SH-SY5Y (cell line): Measurements from ENCODE around the gene EEFSEC.

Experiments used
- GATA2 ChIP-seq: IDR thresholded peaks from 2 replicates; pipeline ENCODE4 v1.6.1; 2011; ENCODE audit warnings: mild to moderate bottlenecking, low read depth, low read length
- GATA3 ChIP-seq: IDR thresholded peaks from 2 replicates; pipeline ENCODE4 v1.6.1; 2011; ENCODE audit warnings: low read depth, mild to moderate bottlenecking, low read length, moderate library complexity

DNA sequence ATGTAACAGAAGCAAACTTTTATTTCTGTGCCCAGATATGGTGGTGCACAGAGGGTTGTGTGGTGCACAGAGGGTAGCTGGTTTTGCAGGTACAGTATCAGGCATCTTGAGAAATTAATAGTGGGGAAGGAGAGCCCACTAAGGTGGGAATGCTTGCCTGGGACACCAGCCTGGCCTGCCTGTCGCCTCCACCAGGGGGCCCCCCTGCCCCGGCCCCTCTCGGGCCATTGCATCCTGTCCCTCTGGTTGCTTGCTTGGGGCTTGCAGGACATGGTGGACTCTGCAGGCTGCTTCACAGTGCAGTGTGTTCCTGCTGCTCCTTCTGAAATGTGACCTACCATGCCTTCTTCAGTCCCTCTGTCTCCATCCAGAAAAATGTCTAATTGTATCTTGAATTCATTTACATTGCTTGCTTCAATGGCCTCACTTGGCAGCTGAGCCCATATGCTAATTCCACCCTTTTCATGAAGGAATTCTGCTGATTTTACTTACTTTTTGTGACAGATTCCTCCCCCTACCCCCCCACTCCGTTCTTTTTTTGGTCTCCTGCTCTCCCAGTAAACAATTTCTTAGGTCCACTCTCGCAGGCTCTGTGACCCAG lies 73.6 kb downstream of the EEFSEC start:
- TF ChIP-seq GATA2 (no peak), GATA3 (no peak)
